A204.1 (cell line): ENCODE measurements around the gene EXD2.
"Not testable (repeated sequence)": the region's sequence is repeated elsewhere in the genome, so short reads cannot be mapped to it uniquely, and the experiment has no call there.

ENCODE experiments used
- FAIRE-seq: peaks from 2 replicates; lab custom pipeline; 2012; peaks lifted over from hg19 to GRCh38; lab: Jason Lieb, UNC

The EXD2 gene

GRCh38 chr14:69199786-69200185 is 8.5 kb downstream of the EXD2 start:
- no peak for FAIRE-seq

- no peak for FAIRE-seq
Measured at GRCh38 chr14:69204753-69205152, 13.5 kb downstream of the EXD2 start.

DNA sequence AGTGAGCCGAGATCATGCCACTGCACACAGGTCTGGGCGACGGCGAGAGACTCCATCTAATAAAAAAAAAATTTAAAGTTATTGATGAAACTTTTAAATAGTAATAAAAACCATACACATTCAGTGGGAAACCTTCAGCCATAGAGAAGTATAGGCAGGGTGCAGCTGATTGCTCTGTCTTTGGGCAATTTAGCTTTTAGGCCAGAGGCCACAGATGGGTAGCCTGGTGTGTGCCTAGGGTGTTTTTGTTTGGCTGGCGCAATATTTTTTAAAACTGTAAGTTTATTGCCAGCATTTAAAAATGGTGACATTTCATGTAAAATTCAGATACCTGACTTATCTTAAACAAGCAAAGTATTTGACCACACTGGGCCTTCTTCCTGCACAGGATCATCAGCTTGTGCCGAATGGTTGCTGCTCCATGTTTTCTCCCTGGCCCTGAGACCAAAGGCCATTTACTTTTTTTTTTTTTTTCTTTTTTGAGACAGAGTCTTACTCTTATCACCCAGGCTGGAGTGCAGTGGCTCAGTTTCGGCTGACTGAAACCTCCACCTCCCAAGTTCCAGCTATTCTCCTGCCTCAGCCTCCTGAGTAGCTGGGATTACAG is 16.2 kb downstream of the EXD2 start:
- FAIRE-seq: no peak

DNA sequence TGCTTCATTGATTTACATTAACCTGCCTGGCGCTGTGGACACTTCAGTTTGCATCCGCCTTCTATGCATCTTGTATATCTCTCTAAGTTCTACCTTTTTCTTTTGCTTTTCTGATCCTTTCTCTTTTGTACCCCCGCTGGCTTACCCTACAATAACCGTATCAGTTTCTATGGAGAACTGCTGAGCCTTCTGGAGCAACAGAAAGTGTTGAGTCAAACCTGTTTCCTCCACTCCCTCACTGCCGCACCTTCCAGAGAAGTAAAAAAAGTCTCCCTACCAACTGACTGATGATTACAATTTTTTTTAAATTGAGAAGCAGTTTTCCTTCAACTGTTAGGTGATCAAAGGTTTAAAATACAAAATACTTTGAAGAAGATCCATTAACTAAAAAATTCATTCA is 17.4 kb downstream of the EXD2 start:
- FAIRE-seq: no peak

- no peak for FAIRE-seq
Measured at GRCh38 chr14:69214393-69214792, 23.1 kb downstream of the EXD2 start.

DNA sequence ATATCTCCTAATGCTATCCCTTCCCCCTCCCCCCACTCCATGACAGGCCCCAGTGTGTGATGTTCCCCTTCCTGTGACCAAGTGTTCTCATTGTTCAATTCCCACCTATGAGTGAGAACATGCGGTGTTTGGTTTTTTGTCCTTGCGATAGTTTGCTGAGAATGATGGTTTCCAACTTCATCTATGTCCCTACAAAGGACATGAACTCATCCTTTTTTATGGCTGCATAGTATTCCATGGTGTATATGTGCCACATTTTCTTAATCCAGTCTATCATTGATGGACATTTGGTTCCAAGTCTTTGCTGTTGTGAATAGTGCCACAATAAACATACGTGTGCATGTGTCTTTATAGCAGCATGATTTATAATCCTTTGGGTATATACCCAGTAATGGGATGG is 26.4 kb downstream of the EXD2 start:
- not testable (repeated sequence) for FAIRE-seq

DNA sequence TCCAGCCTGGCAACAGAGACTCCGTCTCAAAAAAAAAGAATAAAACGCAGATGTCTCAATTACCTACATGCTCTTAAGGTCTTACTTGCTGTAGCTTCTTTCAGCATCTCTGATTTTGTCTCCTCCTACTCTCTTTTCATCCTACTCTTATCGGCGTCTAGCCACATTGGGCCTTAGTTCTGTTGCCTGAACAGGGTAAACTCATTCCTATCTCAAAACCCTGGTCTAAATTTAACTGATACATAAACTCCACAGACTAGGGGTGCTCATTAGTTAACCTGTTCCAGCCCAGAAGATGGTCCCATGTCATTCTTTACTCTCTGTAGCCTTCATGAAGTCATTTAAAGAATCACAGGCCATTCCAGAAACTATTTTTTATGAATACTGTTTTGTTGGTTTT is 33.6 kb downstream of the EXD2 start:
- FAIRE-seq: no peak

DNA sequence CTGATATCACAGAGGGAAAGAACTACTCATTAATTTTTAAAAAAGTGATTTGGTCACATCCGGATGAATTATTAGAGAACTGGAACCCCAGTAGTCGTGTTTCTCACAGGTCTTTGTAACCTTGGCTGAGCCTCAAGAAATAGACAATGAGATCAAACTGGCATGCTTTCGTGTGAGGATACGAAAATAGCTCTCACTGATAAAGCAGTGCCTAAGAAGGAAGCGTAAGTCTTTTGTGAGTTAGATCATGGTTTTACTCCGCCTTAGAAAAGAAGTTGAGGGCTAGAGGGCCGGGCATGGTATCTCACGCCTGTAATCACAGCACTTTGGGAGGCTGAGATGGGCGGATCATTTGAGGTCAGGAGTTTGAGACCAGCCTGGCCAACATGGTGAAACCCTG is 34.9 kb downstream of the EXD2 start:
- no peak for FAIRE-seq

DNA sequence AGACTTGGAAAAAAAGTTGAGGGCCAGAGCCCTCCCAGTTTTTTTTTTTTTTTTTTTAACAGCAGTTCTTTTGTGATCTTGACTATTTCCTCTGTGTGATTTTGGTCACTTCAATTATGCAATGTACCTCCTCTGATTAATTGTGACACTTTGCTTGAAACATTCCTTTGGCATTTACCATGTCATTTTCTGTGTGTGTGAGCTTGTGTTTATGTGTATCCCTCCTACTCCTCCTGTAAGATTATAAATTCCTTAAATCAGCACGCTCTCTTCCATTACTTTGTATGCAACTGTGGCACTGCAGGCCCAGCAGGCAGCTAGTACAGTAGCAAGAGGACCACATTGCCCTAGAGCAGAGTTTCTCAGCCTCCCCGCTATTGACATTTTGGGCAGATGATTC is 35.4 kb downstream of the EXD2 start:
- FAIRE-seq: no peak

GRCh38 chr14:69231486-69231885 is 40.2 kb downstream of the EXD2 start:
- no peak for FAIRE-seq

GRCh38 chr14:69232388-69232787 is 41.1 kb downstream of the EXD2 start:
- FAIRE-seq: no peak

- no peak for FAIRE-seq
Measured at GRCh38 chr14:69234106-69234505, 42.8 kb downstream of the EXD2 start.

GRCh38 chr14:69235708-69236107 is 44.4 kb downstream of the EXD2 start:
- no peak for FAIRE-seq

DNA sequence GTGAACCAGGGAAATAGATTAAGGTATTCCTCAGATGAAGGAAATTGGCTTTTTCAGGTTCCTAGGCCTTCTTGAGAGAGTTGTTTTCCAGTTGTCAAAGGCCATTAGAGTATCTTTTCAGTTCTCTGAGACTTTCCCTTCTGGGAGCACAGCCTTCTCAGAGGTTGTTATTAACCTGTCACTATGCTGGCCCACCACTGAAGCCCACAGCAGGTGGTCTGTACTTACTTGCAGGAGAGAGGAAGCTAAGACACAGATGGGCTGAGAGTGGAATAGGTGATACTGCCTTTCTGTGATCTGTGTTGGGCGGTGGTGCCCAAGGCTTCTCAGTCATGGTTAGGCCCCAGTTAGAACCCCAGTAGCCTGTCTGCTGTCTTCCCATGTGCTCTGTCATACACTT is 45.8 kb downstream of the EXD2 start:
- FAIRE-seq: no peak

GRCh38 chr14:69237584-69237983 is 46.3 kb downstream of the EXD2 start:
- no peak for FAIRE-seq

- FAIRE-seq: no peak
Measured at GRCh38 chr14:69238883-69239282, 47.6 kb downstream of the EXD2 start.

DNA sequence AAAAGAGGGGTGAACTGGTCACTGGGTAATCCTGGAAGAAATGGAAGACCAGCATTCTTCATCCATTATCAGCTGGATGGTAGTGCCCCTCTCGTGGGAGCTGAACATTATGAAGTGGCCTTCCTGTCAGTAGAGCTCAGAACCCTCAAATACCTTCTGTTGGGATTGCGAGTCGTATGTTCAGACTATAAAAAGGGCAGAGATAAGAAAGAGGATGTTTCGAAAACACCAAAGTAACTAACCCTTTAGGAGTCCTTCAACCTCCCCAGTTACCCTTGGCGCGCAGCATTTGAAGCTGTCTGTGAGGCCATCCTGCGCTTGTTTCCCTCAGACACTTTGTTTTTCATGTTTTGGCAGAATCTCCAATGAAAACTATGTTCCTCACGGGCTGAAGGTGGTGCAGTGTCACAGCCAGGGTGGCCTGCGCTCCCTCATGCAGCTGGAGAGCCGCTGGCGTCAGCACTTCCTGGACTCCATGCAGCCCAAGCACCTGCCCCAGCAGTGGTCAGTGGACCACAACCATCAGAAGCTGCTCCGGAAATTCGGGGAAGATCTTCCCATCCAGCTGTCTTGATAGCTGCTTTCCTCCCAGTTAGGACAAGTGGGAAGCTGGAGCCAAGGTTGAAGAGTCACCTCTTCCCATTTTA is 49.4 kb downstream of the EXD2 start:
- FAIRE-seq: no peak

- FAIRE-seq: no peak
Measured at GRCh38 chr14:69241577-69241976, 50.3 kb downstream of the EXD2 start.

- peak; percentile 92 for FAIRE-seq
Measured at GRCh38 chr14:69242311-69243224, 51.3 kb downstream of the EXD2 start.

DNA sequence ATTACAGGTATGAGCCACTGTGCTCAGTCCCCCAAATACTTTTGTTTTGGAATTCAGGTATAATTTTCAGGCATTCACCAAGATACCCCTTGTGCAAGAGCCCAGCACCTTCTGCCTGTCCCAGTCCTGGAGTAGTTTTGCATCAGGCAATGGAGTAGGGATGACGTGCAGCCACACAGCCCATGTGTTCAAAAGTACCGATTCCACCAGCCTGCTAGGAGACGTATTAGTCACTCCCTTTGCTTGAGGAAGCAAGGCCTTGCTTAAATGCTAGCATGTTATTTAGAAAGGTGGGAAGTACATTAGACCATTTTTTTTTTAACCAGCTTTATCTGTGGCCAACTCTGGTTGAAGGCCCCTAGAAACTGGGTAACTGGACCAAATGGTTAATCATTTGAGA is 53.6 kb downstream of the EXD2 start:
- no peak for FAIRE-seq

GRCh38 chr14:69246331-69246730 is 55.0 kb downstream of the EXD2 start:
- no peak for FAIRE-seq

DNA sequence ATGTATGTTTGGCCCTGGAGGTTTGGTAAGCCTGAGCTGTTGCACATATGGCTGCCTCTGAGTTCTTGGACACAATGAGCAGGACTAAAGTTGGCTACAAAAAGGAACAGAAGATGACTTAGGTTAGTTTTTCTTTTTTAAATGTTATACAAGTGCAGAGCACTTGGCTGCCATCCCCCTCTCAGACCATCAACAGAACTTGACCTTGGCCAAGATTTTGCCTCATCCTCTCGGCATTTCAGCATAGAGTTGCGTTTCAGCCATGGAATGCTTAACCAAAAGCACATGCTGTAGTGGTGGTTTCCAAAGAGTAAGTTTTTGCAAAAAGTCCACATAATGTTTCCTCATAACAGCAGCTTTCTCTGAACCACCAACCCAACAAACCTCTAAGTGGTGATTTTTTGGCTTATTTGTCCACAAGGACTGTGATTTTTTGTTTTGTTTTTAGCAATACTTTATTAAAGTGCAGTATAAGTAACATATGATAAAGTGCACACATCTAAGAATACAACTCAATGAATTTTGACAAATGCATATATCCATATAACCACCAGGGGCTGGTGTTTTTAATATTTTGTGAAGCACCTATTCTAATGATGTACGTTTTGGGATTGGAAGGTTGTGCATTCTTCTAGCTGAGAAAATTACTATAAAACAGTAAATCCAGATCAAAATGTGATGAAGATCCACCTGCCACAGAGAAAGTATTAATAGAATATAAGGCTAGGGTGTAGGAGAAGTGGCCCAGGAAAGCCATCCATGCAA is 56.6 kb downstream of the EXD2 start:
- FAIRE-seq: peak; percentile 72

DNA sequence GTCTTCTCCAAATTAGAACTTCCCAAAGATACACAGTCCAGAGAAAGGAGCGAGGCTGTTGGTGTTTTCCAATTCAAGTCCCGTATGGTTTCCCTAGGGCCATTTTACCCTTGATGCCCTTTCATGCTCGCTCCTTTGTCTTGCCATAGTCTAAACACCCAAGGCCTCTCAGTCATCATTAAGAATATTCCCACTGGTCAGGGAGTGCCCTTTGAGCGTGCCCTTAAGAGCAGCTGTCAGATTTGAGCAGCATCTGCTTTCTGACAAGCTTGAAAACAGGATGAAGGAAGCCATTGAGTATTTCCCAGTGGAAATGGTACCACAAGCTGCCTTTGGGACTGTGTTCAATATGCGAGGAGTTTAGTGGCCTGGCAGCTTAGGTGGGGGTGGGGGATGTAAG is 58.3 kb downstream of the EXD2 start:
- no peak for FAIRE-seq
